Uterus (tissue), 4 donors: ENCODE results near the gene MAGI2. TPM values are rescaled to one million over a fixed set of nuclear protein-coding genes. Genes with fewer than 3 reads are reported as not detected.

ENCODE experiments used
- DNase-seq, 2 donors: peaks; one replicate each; pipeline ENCODE4 v3.0.0-alpha.2; 2019 to 2020
- H3K27ac ChIP-seq, 2 donors: fragments of 200-600 bp; sonication (generic); 1 replicate in 1 of 2; 2 replicates in 1 of 2; pipeline ENCODE4 v1.5.1; 2016 to 2018
- H3K27me3 ChIP-seq, 2 donors: fragments of 200-600 bp; sonication (generic); one replicate each; pipeline ENCODE4 v1.5.1; 2018 to 2019; ENCODE audit warnings: control low read depth in 1 of 2
- H3K36me3 ChIP-seq, 2 donors: fragments of 200-600 bp; sonication (generic); one replicate each; pipeline ENCODE4 v1.5.1; 2019; ENCODE audit warnings: control low read depth in 1 of 2
- H3K4me1 ChIP-seq, 2 donors: fragments of 200-600 bp; sonication (generic); one replicate each; pipeline ENCODE4 v1.5.1; 2018 to 2019; ENCODE audit warnings: control low read depth in 1 of 2
- H3K4me3 ChIP-seq, 2 donors: fragments of 200-600 bp; sonication (generic); 1 replicate in 1 of 2; 2 replicates in 1 of 2; pipeline ENCODE4 v1.5.1; 2018 to 2019; ENCODE audit warnings: mild to moderate bottlenecking in 1 of 2
- H3K9me3 ChIP-seq, 2 donors: fragments of 200-600 bp; sonication (generic); one replicate each; pipeline ENCODE4 v1.5.1; 2019; ENCODE audit warnings: control low read depth in 1 of 2
- POLR2A ChIP-seq, 2 donors: fragments of 450-650 bp; IDR thresholded peaks; one replicate each; pipeline ENCODE4 v1.6.1; 2016; ENCODE audit warnings: antibody characterized with exemption in 2 of 2, mild to moderate bottlenecking in 1 of 2, moderate library complexity in 1 of 2
- intact Hi-C: fragments of 100-400 bp; cut with DNase I; formaldehyde crosslinking; loops from one replicate; pipeline ENCODE4 v1.15.1; 2023; ENCODE audit warnings: low total_unique reads
- total RNA-seq, 4 donors: library from RNA; depleted of rRNA in 3 of 4; stranded (reverse); fragments of >200 nt in 3 of 4; gene quantifications; one replicate each; pipeline versions ENCODE4 v1.1.0 to v1.2.4, GENCODE V29; 2014 to 2023
- TF ChIP-seq, protein P1 (sequence below), 4 experiments: fragments of 200-600 bp in 2 of 4; fragments of 450-650 bp in 2 of 4; sonication (generic) in 2 of 4; IDR thresholded peaks; one replicate each; pipeline ENCODE4 v1.5.1; 2016 to 2019; ENCODE audit warnings: antibody characterized with exemption in 4 of 4, mild to moderate bottlenecking in 2 of 4, moderate library complexity in 1 of 4
- donor health status: DM: yes; HTN: yes; CAD: no.

The MAGI2 gene
- total RNA-seq, 4 donors from 2014 or later, result 5.3 to 23.2 (median 13.8) TPM

DNA sequence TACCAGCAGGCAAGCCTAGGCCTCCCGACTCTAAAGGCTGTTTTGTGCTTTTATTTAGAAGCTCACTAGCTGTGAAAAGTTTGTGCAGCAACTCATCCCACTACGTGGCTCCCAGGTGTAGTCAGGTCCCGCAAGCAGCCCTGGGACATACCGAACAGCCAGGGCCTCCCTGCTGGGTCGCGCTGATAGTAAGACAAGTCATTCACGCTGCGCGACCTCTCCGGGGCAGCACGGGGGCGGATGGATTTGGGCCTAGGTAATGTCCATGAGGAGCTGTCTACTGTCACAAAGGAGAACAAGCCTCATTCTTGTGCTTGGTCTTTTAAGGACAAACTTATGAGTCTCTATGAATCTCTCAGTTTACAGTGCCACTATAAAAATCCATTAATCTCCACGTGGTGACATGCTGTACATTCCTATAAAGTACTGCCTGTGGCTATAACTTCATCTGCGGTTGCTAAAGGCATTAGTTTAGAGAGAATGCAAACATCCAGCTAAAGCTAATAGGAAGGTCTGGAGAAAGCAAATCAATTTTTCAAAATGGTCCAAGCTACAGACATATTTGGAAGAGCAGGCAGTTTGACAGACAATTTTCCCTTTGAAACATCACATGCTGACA lies 1108.1 kb downstream of the MAGI2 start:
- no peaks in the 10 kb centered on the region for H3K9me3 ChIP-seq

DNA sequence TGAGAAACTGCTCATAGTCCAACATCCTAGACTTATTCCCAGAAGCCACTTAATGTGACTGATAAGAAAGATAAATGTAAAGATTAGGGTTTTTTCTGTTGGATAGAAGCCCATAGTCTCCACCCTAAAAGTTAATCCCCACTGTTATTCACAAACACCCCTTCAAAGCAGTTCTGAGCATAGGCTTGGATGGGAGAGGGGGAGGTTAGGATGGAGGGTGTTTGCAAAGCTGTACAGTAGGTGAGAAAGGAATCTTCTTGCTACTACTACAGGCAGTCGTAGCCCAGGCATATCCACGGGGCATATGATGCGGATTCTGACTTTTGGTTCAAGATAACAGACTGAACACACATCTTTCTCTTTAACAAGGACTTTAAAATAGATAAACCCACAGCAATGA lies 1119.0 kb downstream of the MAGI2 start:
- H3K36me3 ChIP-seq, result no peaks in the 10 kb centered on the region

More for the DNA sequence above, 1108.1 kb downstream of the MAGI2 start:
- Histone ChIP-seq H3K4me3 (no peak overlapping the region), H3K27ac (no peak overlapping the region), H3K27me3 (no peaks in the 10 kb centered on the region), H3K4me1 (no peaks in the 10 kb centered on the region), H3K36me3 (no peaks in the 10 kb centered on the region)
- TF ChIP-seq, protein P1, sequence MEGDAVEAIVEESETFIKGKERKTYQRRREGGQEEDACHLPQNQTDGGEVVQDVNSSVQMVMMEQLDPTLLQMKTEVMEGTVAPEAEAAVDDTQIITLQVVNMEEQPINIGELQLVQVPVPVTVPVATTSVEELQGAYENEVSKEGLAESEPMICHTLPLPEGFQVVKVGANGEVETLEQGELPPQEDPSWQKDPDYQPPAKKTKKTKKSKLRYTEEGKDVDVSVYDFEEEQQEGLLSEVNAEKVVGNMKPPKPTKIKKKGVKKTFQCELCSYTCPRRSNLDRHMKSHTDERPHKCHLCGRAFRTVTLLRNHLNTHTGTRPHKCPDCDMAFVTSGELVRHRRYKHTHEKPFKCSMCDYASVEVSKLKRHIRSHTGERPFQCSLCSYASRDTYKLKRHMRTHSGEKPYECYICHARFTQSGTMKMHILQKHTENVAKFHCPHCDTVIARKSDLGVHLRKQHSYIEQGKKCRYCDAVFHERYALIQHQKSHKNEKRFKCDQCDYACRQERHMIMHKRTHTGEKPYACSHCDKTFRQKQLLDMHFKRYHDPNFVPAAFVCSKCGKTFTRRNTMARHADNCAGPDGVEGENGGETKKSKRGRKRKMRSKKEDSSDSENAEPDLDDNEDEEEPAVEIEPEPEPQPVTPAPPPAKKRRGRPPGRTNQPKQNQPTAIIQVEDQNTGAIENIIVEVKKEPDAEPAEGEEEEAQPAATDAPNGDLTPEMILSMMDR (IDR thresholded peaks at IDR 0.05), result no peak
- no peak for TF ChIP-seq POLR2A (IDR thresholded peaks at IDR 0.05)
- intact Hi-C loops, result no loop called here
- no peak for DNase-seq

DNA sequence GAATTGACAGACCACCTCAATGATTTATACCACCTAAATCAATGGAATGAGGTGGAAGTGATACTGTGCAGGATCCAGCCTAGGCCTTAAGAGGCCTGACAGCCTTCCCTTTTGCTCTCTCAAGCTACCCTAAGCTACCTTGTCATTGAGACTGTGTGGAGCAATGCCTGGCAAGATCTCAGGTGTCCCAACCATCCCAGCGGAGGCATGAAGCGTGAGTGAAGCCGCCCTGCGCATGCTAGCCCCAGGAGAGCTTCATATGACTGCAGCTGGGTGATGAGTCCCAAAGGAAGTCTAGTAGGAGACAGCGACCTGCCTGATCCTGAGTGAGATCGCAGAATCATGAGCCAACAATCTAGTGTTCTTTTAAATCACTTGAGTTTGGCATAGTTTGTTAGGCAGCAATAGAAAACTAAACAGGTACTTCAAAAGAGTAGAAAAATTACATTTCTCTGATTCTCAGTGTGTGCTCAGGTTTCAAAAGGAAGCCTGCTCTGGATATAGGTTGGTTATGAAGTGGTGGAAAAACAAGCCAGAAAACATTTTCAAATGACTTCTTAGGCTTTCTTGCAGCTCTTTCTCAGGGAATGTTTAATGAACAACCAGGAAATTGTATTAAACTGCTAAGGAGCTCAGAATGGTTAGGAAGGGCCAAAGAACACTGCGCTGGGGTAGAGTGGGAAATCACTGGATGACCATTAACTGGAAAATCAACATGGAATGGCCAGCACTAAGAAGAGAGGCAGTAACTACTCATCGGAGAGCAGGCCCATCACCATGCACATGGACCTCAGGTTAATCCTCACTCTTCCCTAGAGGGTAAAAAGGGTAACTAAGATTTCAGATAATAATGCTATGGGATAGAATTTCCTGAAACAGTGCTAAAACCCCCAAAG lies 1119.7 kb downstream of the MAGI2 start:
- Histone ChIP-seq H3K27me3 (no peaks in the 10 kb centered on the region), H3K27ac (no peak overlapping the region), H3K36me3 (no peaks in the 10 kb centered on the region), H3K9me3 (no peaks in the 10 kb centered on the region), H3K4me1 (no peaks in the 10 kb centered on the region), H3K4me3 (no peak overlapping the region)
- TF ChIP-seq POLR2A (IDR thresholded peaks at IDR 0.05), result no peak
- TF ChIP-seq, protein P1 (IDR thresholded peaks at IDR 0.05), result no peak
- DNase-seq, result no peak
- intact Hi-C loops, result no loop called here

More for the DNA sequence above, 1119.0 kb downstream of the MAGI2 start:
- TF ChIP-seq POLR2A (IDR thresholded peaks at IDR 0.05), result no peak
- TF ChIP-seq, protein P1 (IDR thresholded peaks at IDR 0.05), result no peak
- H3K27ac ChIP-seq, result no peak overlapping the region
- intact Hi-C loops, result no loop called here
- no peaks in the 10 kb centered on the region for H3K4me1 ChIP-seq
- no peaks in the 10 kb centered on the region for H3K9me3 ChIP-seq
- no peak overlapping the region for H3K4me3 ChIP-seq
- no peak for DNase-seq
- H3K27me3 ChIP-seq, result no peaks in the 10 kb centered on the region

DNA sequence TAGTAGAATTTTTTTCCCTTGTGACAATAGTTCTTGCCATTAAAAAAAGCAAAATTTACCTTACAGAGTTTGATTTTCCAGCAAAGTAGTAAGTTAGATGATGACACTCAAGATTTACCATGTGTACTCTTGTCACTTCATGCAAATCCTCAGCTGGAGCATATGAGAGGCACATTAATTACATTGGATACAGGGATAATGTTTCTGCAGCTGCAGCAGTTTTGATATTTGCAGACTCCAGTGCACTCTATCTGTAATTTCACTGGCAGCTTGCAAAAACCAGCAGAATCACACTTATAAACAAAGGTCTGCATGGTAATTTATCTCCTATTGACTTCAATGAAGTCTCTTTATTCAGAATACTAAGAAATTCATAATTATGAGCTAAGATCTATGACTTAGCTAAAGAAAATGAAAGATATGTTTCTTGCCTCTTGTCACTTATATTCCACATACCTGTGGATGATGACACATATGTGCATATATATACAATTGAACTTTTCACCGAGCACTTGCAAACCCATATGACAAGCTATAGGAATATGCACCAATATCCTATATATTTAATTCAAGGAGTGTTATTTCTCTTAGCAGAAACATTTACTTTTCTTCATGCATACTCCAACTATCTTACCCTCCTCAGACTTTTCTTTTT lies 1124.3 kb downstream of the MAGI2 start:
- no peaks in the 10 kb centered on the region for H3K9me3 ChIP-seq
- H3K27ac ChIP-seq, result no peak overlapping the region
- H3K4me3 ChIP-seq, result no peak overlapping the region
- no peaks in the 10 kb centered on the region for H3K4me1 ChIP-seq
- no peaks in the 10 kb centered on the region for H3K27me3 ChIP-seq
- intact Hi-C loops, result no loop called here
- H3K36me3 ChIP-seq, result no peaks in the 10 kb centered on the region
- TF ChIP-seq, protein P1 (IDR thresholded peaks at IDR 0.05), result no peak
- TF ChIP-seq POLR2A (IDR thresholded peaks at IDR 0.05), result no peak
- DNase-seq, result no peak
